ENCODE measurements around the gene FOXJ2.
"Not testable (repeated sequence)": the region's sequence is repeated elsewhere in the genome, so short reads cannot be mapped to it uniquely, and the experiment has no call there.

FOXJ2 gene

GRCh38 chr12:8065991-8066594, 33.6 kb downstream of the FOXJ2 start, which contains the start of gene C3AR1:
TSS of gene C3AR1 (minus strand) at chr12:8066359. CDS start at chr12:8060185, 6,174 bp downstream.
- DNase-seq (ENCODE audit: low spot score) = peak; percentile 60

GRCh38 chr12:8069582-8069981, 37.1 kb downstream of the FOXJ2 start:
- DNase-seq (ENCODE audit: low spot score) = no peak

GRCh38 chr12:8071820-8072219, 39.3 kb downstream of the FOXJ2 start:
- not testable (repeated sequence) for DNase-seq (ENCODE audit: low spot score)

DNA sequence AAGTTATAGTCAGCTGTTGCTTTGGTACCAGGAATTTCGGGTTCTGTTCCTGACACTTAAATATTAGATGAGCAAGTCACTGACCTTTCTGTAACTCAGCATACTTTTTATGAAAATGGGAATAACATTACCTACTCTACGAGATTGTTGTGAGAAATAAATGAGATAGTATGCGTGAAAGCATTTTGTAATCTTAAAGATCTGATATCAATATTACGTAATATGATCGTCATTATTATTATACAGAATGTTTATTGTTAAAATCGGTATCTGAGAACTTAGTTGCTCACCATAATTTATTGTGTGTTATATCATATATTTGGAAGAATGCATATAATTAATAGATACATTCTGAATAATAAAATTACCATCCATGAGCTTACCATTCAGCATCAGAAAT, 43.4 kb downstream of the FOXJ2 start:
- no peak for DNase-seq (ENCODE audit: low spot score)

GRCh38 chr12:8076366-8076765, 43.9 kb downstream of the FOXJ2 start:
- no peak for DNase-seq (ENCODE audit: low spot score)

DNA sequence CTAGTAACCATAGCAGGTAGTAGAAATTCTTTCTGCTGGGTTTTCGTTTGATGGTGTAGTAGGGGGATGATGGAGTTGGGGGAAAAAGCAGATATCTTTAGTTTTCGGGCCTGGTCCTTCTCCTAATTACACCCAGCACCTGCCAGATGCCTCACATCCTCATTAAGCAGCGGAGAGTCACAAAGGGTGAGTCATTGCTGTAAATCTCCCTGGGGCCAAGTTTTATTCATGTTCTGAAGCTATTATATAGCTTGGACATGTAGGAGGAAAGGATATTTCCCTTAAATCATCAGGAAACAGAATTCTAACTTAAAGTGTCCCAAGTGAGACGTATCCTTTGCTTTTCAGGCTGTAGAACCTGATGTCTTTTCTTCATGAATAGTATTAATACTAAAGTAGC, 44.7 kb downstream of the FOXJ2 start:
- no peak for DNase-seq (ENCODE audit: low spot score)

GRCh38 chr12:8078398-8078797, 45.9 kb downstream of the FOXJ2 start:
- no peak for DNase-seq (ENCODE audit: low spot score)

DNA sequence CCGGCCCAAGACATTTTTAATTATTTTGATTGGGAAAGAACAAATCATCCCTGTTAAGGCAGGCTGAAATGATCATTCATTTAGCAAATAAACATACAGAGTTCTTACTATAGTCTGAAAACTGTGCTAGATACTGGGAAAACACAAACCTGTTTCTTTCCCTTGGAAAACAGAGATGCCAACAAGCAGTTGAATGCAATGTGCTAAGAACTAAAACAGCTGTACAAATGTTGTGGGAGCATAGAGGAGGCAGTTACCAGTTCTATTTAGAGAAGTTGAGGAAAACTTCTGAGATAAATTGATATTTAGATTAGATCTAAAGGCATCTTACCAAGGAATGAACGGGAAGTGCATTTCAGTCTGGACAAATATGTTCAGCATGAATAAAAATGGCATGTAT, 46.4 kb downstream of the FOXJ2 start:
- no peak for DNase-seq (ENCODE audit: low spot score)

DNA sequence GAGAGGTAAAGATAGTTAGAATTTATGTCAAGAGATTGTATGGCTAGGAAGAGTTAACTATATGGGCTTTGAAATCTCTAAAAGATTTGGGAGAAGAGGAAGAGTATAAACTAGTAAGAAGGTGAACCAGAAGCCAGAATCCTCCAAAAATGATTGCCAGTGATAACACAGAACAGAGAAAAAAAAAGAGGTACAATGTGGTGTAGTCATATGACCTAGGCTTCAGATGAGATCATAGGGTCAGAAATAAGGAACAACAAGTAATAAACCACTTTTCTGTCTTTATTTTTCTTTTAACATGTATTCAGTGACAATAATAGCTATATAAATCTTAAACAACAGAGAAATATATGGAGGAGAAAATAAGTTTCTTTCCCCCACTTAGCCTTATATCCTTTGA, 47.6 kb downstream of the FOXJ2 start:
- DNase-seq (ENCODE audit: low spot score) = no peak

GRCh38 chr12:8081251-8081920, 48.9 kb downstream of the FOXJ2 start:
- peak; percentile 17 for DNase-seq (ENCODE audit: low spot score)

GRCh38 chr12:8082808-8083100, 50.2 kb downstream of the FOXJ2 start:
- DNase-seq (ENCODE audit: low spot score) = no peak

- DNase-seq (ENCODE audit: low spot score) = not testable (repeated sequence)
Measured at GRCh38 chr12:8084351-8084750, 51.8 kb downstream of the FOXJ2 start.

- no peak for DNase-seq (ENCODE audit: low spot score)
Measured at GRCh38 chr12:8087666-8088065, 55.1 kb downstream of the FOXJ2 start.

- no peak for DNase-seq (ENCODE audit: low spot score)
Measured at GRCh38 chr12:8088574-8088973, 56.1 kb downstream of the FOXJ2 start.

GRCh38 chr12:8089277-8089676, 56.8 kb downstream of the FOXJ2 start:
- not testable (repeated sequence) for DNase-seq (ENCODE audit: low spot score)

DNA sequence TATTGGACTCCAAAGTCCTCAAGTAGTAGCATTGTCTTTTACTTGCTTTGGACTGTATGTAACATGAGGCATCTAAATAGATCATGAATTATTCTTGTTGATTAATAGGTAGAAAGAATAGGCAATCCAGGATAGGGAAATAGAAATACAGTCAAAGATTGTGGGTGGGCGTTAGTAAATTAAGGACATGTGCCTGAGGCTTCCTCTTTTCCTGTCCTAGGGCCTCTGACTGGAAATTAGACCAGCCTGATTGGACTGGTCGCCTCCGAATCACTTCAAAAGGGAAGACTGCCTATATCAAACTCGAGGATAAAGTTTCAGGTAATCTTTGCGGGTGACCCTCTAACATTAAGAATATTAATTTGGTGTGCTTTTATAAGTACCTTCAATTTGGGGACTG, 57.2 kb downstream of the FOXJ2 start:
- no peak for DNase-seq (ENCODE audit: low spot score)

DNA sequence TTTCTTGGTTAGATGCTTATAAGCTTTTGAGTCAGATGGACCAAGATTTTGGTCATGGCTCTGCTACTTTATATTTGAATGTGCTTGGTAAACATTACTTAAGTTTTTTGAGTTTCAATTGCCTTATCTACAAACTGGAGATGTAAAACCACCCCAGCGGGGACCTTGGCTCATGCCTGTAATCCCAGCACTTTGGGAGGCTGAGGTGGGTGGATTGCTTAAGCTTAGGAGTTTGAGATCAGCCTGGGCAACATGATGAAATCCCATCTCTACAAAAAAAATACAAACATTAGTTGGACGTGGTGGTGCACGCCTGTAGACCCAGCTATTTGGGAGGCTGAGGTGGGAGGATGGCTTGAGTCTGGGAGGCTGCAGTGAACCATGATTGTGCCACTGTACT, 60.8 kb downstream of the FOXJ2 start:
- no peak for DNase-seq (ENCODE audit: low spot score)

DNA sequence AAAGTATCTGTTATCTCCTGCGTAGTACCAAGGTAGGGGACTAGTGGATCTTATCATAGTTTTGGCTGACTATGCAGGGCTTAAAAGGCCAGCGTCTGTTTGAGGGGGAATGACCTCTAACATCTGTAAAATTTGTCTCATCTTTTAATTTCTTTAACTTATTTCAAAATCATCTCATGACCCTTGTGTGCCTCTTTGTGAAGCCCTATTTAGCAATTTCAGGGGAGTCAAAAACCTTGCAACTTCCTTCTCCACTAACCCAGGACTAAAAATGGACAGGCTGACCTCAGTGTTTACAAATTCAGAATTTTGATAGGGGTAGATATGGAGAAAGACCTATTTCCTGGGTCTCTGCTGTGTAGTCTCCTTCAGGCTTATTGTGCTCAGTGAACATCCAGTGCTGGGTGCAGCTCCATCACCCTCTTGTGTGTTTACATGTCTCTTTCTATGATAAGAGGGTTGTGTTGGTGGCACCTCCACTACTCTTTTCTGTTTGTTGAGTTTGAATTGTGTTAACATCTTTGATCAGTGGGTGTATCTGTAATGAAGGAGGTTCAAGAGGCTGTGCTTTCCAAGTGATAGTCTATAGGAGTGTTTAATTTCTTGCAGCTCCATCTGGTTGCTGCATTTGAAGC, 63.9 kb downstream of the FOXJ2 start:
- DNase-seq (ENCODE audit: low spot score) = no peak

GRCh38 chr12:8099235-8099634, 66.7 kb downstream of the FOXJ2 start:
- DNase-seq (ENCODE audit: low spot score) = no peak
